Measurements from ENCODE around the gene FYN.

The FYN gene

GRCh38 chr6:111674883-111675282 lies 198.4 kb downstream of the FYN start:
- intact Hi-C loops (cut with DNase I), result no loop called here
- DNase-seq, result no peak

GRCh38 chr6:111674413-111674812 lies 198.8 kb downstream of the FYN start:
- no peak for DNase-seq
- intact Hi-C loops (cut with DNase I), result no loop called here

GRCh38 chr6:111673937-111674336 lies 199.3 kb downstream of the FYN start:
- DNase-seq, result no peak
- intact Hi-C loops (cut with DNase I), result no loop called here

GRCh38 chr6:111673532-111673931 lies 199.7 kb downstream of the FYN start:
- no peak for DNase-seq
- intact Hi-C loops (cut with DNase I), result no loop called here

GRCh38 chr6:111672761-111673450 lies 200.3 kb downstream of the FYN start:
- peak in 2 of 10 donors; percentile 16 to 86 for DNase-seq
- intact Hi-C loops (cut with DNase I), result no loop called here

GRCh38 chr6:111669326-111669725 lies 203.9 kb downstream of the FYN start:
- intact Hi-C loops (cut with DNase I), result no loop called here
- DNase-seq, result no peak

- no peak for DNase-seq
- intact Hi-C loops (cut with DNase I), result no loop called here
Observed at GRCh38 chr6:111668410-111668809, 204.8 kb downstream of the FYN start.

GRCh38 chr6:111667931-111668330 lies 205.3 kb downstream of the FYN start:
- DNase-seq, result peak in 1 of 10 donors; percentile 45

GRCh38 chr6:111666847-111667246 lies 206.4 kb downstream of the FYN start:
- intact Hi-C loops (cut with DNase I), result no loop called here
- no peak for DNase-seq

More at GRCh38 chr6:111667931-111668330, 205.3 kb downstream of the FYN start:
- intact Hi-C loops (cut with DNase I), result no loop called here

GRCh38 chr6:111664565-111665030 lies 208.7 kb downstream of the FYN start:
- no peak for DNase-seq
- intact Hi-C loops (cut with DNase I), result no loop called here

GRCh38 chr6:111663692-111664564 lies 209.3 kb downstream of the FYN start:
- intact Hi-C loops (cut with DNase I), result no loop called here
- peak; percentile 44 to 91 (median 58) for DNase-seq

GRCh38 chr6:111662794-111663593 lies 210.3 kb downstream of the FYN start:
- DNase-seq, result peak in 4 of 10 donors; percentile 45 to 73 (median 50)
- intact Hi-C loops (cut with DNase I), result no loop called here

- DNase-seq, result no peak
- intact Hi-C loops (cut with DNase I), result no loop called here
Observed at GRCh38 chr6:111662072-111662793, 211.0 kb downstream of the FYN start.

GRCh38 chr6:111661541-111662061 lies 211.7 kb downstream of the FYN start:
- intact Hi-C loops (cut with DNase I), result no loop called here
- no peak for DNase-seq

- intact Hi-C loops (cut with DNase I), result no loop called here
- DNase-seq, result no peak
Observed at GRCh38 chr6:111660531-111660930, 212.7 kb downstream of the FYN start.

GRCh38 chr6:111658462-111659154 lies 214.6 kb downstream of the FYN start:
- intact Hi-C loops (cut with DNase I), result no loop called here
- no peak for DNase-seq

- intact Hi-C loops (cut with DNase I), result no loop called here
Observed at GRCh38 chr6:111657146-111657545, 216.1 kb downstream of the FYN start.

GRCh38 chr6:111653979-111654378 lies 219.3 kb downstream of the FYN start:
- intact Hi-C loops (cut with DNase I), result no loop called here
- no peak for DNase-seq

More at GRCh38 chr6:111657146-111657545, 216.1 kb downstream of the FYN start:
- no peak for DNase-seq

GRCh38 chr6:111653434-111653833 lies 219.8 kb downstream of the FYN start:
- no peak for DNase-seq
- intact Hi-C loops (cut with DNase I), result no loop called here

All from posterior cingulate gyrus (tissue), 11 donors.